GM04503 (cell line): ENCODE data around the gene PRPF4.
"Not testable (repeated sequence)": the region's sequence is repeated elsewhere in the genome, so short reads cannot be mapped to it uniquely, and the experiment has no call there.

Experiments used
- DNase-seq: peaks from one replicate; pipeline ENCODE4 v3.0.0-alpha.2; 2012; ENCODE audit warnings: low read depth

PRPF4 gene

GRCh38 chr9:113275157-113276131 is at the start of gene PRPF4, which contains the start of gene CDC26:
PRPF4 (plus strand) TSS chr9:113275658; CDS start chr9:113275744, 86 bp downstream.
CDC26 (minus strand) TSS chr9:113275572; CDS start chr9:113272507, 3,065 bp downstream.
- peak; percentile 94 for DNase-seq

GRCh38 chr9:113227436-113227835 is 48.0 kb upstream of the PRPF4 start:
- no peak for DNase-seq

GRCh38 chr9:113228130-113228665 is 47.3 kb upstream of the PRPF4 start:
- DNase-seq = no peak

GRCh38 chr9:113231701-113232100 is 43.8 kb upstream of the PRPF4 start:
- no peak for DNase-seq

GRCh38 chr9:113235701-113236255 is 39.7 kb upstream of the PRPF4 start:
- DNase-seq = not testable (repeated sequence)

- DNase-seq = no peak
Measured at GRCh38 chr9:113237026-113237425, 38.4 kb upstream of the PRPF4 start.

- no peak for DNase-seq
Measured at GRCh38 chr9:113238202-113238858, 37.1 kb upstream of the PRPF4 start.

- DNase-seq = no peak
Measured at GRCh38 chr9:113238859-113239232, 36.6 kb upstream of the PRPF4 start.

- DNase-seq = no peak
Measured at GRCh38 chr9:113241161-113241560, 34.3 kb upstream of the PRPF4 start.

GRCh38 chr9:113244556-113244955 is 30.9 kb upstream of the PRPF4 start:
- DNase-seq = no peak

- DNase-seq = no peak
Measured at GRCh38 chr9:113245894-113246293, 29.6 kb upstream of the PRPF4 start.

- DNase-seq = no peak
Measured at GRCh38 chr9:113246928-113247327, 28.5 kb upstream of the PRPF4 start.

GRCh38 chr9:113247640-113248039 is 27.8 kb upstream of the PRPF4 start:
- DNase-seq = no peak

- not testable (repeated sequence) for DNase-seq
Measured at GRCh38 chr9:113249661-113250060, 25.8 kb upstream of the PRPF4 start.

- no peak for DNase-seq
Measured at GRCh38 chr9:113250807-113251206, 24.7 kb upstream of the PRPF4 start.

GRCh38 chr9:113254991-113255390 is 20.5 kb upstream of the PRPF4 start:
- DNase-seq = no peak

GRCh38 chr9:113255438-113255837 is 20.0 kb upstream of the PRPF4 start:
- DNase-seq = no peak

- no peak for DNase-seq
Measured at GRCh38 chr9:113257863-113258262, 17.6 kb upstream of the PRPF4 start.

GRCh38 chr9:113258282-113258681 is 17.2 kb upstream of the PRPF4 start:
- no peak for DNase-seq

GRCh38 chr9:113261917-113262671 is 13.4 kb upstream of the PRPF4 start:
- no peak for DNase-seq

GRCh38 chr9:113266174-113266573 is 9.3 kb upstream of the PRPF4 start:
- no peak for DNase-seq
